Testis (tissue), 3 donors: ENCODE measurements around the gene OLFM1. TPM values are rescaled to one million over a fixed set of nuclear protein-coding genes. Genes with fewer than 3 reads are reported as not detected.

Experiments used
- DNase-seq: peaks from one replicate; pipeline ENCODE4 v3.0.0-alpha.2; 2019
- H3K27ac ChIP-seq, 2 donors: fragments of 200-600 bp; sonication (generic); one replicate each; pipeline ENCODE4 v1.5.1; 2019
- H3K27me3 ChIP-seq: fragments of 200-600 bp; sonication (generic); one replicate; pipeline ENCODE4 v1.5.1; 2019
- H3K36me3 ChIP-seq: fragments of 200-600 bp; sonication (generic); one replicate; pipeline ENCODE4 v1.5.1; 2017; ENCODE audit warnings: low read depth; ENCODE audit errors: missing control alignments
- H3K4me1 ChIP-seq: fragments of 200-600 bp; sonication (generic); one replicate; pipeline ENCODE4 v1.5.1; 2019
- H3K4me3 ChIP-seq, 2 donors: fragments of 200-600 bp; sonication (generic); one replicate each; pipeline ENCODE4 v1.5.1; 2017 to 2019
- H3K9me3 ChIP-seq: fragments of 200-600 bp; sonication (generic); one replicate; pipeline ENCODE4 v1.5.1; 2017
- POLR2A ChIP-seq: fragments of 450-650 bp; IDR thresholded peaks from one replicate; pipeline ENCODE4 v1.6.1; 2017; ENCODE audit warnings: antibody characterized with exemption, mild to moderate bottlenecking, moderate library complexity
- WGBS, 2 donors: methylation state at CpG; one replicate each; pipeline ENCODE4 v1.1.5; 2018; 5-methylcytosine and 5-hydroxymethylcytosine counted together
- intact Hi-C: fragments of 100-400 bp; cut with DNase I; formaldehyde crosslinking; loops from one replicate; pipeline ENCODE4 v1.15.1; 2023; ENCODE audit warnings: low total_unique reads
- polyA plus RNA-seq: library from polyadenylated mRNA; stranded (reverse); fragments of 350-450 nt; fragmentation: Illumina TruSeq; extraction: RNeasy Lipid Tissue Mini Kit (QIAGEN cat#74804); gene quantifications from one replicate; pipeline ENCODE4 v1.2.3, GENCODE V29; 2014; ENCODE audit warnings: low read depth, low replicate concordance; ENCODE audit not compliant: insufficient read depth
- total RNA-seq, 2 donors: library from RNA; depleted of rRNA; stranded (reverse); fragments of >200 nt; gene quantifications; one replicate each; pipeline ENCODE4 v1.2.3, GENCODE V29; 2016
- TF ChIP-seq, protein P1 (sequence below), 3 experiments: fragments of 450-650 bp in 2 of 3; fragments of 200-600 bp in 1 of 3; sonication (generic) in 1 of 3; IDR thresholded peaks; one replicate each; pipeline ENCODE4 v1.5.1; 2016 to 2019; ENCODE audit warnings: antibody characterized with exemption in 3 of 3, mild to moderate bottlenecking in 2 of 3, moderate library complexity in 1 of 3

OLFM1 gene
- total and polyA plus RNA-seq, 3 donors from 2014 or later = 13.9 to 24.4 (median 16.0) TPM

DNA sequence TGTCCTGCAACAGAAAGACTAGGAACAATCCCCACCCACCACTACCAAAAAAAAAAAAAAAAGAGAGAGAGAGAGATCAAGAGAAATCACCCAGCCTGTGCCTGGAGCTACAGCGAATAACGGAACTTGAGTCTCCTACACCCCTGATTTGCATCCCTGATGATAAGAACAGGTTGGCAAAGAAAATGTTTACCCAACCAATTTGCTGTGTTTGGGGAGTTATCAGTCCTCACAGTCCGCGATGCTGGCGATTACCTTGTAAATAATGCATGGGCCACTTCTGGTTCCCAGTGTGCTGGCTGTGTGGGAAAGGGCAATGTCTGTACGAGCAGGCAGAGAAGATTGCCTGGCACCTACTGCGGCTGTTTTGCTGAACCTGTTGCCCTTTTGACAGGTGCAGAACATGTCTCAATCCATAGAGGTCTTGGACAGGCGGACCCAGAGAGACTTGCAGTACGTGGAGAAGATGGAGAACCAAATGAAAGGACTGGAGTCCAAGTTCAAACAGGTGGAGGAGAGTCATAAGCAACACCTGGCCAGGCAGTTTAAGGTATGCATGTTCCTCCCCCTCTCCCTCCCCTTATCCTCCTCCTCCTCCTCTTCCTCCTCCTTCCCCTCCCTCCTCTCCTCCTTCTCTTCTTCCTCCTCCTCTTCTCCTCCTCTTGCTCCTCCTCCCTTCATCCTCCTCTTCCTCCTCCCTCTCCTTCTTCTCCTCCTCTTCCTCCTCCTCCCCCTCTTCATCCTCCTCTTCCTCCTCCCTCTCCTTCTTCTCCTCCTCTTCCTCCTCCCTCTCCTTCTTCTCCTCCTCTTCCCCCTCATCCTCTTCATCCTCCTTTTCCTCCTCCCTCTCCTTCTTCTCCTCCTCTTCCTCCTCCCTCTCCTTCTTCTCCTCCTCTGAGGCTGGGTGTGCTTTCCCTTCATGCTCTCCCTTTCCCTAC lies 8.3 kb downstream of the OLFM1 start:
- no peaks in the 10 kb centered on the region for H3K36me3 ChIP-seq

DNA sequence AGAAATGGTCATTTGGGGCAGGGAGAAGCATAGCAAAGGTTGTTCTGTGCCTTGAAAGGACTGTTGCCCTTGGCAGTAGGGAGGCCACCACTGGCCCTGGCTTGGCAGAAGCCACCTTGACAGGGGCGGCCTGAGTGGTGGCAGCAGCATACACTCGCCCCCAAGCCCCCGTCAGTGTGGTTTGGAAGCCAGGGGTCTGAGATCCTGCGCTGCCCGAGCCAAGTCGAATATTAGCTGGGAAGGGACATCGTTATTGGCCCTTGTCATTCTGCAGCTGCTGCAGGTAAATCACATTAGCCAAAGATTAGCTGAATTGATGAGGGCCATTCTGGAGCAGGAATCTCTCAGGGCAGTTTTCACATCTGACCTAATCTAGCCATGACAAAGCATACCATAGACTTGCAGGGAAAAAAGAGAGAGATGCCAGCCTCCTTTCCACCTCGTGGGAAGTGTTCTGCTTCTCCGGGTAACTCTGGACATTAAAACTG lies 9.0 kb downstream of the OLFM1 start:
- intact Hi-C loops = no loop called here
- TF ChIP-seq POLR2A = no peak
- TF ChIP-seq, protein P1, sequence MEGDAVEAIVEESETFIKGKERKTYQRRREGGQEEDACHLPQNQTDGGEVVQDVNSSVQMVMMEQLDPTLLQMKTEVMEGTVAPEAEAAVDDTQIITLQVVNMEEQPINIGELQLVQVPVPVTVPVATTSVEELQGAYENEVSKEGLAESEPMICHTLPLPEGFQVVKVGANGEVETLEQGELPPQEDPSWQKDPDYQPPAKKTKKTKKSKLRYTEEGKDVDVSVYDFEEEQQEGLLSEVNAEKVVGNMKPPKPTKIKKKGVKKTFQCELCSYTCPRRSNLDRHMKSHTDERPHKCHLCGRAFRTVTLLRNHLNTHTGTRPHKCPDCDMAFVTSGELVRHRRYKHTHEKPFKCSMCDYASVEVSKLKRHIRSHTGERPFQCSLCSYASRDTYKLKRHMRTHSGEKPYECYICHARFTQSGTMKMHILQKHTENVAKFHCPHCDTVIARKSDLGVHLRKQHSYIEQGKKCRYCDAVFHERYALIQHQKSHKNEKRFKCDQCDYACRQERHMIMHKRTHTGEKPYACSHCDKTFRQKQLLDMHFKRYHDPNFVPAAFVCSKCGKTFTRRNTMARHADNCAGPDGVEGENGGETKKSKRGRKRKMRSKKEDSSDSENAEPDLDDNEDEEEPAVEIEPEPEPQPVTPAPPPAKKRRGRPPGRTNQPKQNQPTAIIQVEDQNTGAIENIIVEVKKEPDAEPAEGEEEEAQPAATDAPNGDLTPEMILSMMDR (IDR thresholded peaks at IDR 0.05) = no peak
- Histone ChIP-seq H3K4me1 (peaks cover 4% of the 10 kb centered on the region), H3K4me3 (no peak overlapping the region), H3K27me3 (no peaks in the 10 kb centered on the region), H3K36me3 (no peaks in the 10 kb centered on the region), H3K9me3 (no peaks in the 10 kb centered on the region), H3K27ac (no peak overlapping the region)
- 91 to 95% methylated on average over 4 to 9 of the region's 9 CpGs for WGBS, 2 donors
- DNase-seq = no peak

More for the DNA sequence above, 8.3 kb downstream of the OLFM1 start:
- Histone ChIP-seq H3K27me3 (no peaks in the 10 kb centered on the region), H3K4me1 (peaks cover 4% of the 10 kb centered on the region), H3K4me3 (no peak overlapping the region), H3K27ac (no peak overlapping the region), H3K9me3 (no peaks in the 10 kb centered on the region)
- WGBS, 2 donors = 75 to 87% methylated on average over 9 of the region's 9 CpGs
- no peak for DNase-seq
- intact Hi-C loops = no loop called here
- TF ChIP-seq POLR2A = no peak
- TF ChIP-seq, protein P1 (IDR thresholded peaks at IDR 0.05) = no peak

DNA sequence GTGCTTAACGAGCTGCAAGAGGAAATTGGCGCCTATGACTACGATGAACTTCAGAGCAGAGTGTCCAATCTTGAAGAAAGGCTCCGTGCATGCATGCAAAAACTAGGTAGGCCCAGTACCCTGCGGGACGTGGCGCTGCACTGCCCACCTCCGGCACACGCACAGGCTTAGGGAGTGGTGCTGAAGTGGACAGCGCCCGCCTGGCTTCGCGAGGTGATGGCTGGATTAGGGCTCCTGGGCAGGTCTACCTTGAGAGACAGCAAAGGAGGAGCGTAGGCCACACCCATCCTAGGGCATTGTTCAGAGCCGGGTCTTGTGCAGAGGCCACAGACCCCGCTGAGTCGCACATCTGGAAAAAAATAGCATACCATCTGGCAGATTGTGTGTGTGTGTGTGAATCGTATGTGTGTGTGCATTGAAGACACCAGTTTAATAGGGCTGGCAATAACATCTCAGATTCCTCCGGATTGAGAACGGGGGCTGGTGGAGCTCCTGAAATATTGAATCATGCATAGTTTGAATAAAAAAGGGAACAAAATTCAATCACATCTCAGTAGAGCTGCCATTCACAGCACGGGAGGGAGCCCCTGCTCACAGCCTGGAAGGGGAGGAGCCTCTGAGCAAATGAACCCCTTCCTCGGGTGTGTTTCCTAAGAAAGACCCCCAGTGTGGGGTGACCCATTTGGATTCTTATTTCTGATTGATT lies 11.1 kb downstream of the OLFM1 start:
- WGBS, 2 donors = 41 to 63% methylated on average over 22 of the region's 22 CpGs
- H3K27me3 ChIP-seq = no peaks in the 10 kb centered on the region
- TF ChIP-seq, protein P1 (IDR thresholded peaks at IDR 0.05) = no peak
- TF ChIP-seq POLR2A = no peak
- intact Hi-C loops = no loop called here
- no peak overlapping the region for H3K4me3 ChIP-seq
- H3K9me3 ChIP-seq = no peaks in the 10 kb centered on the region
- H3K36me3 ChIP-seq = no peaks in the 10 kb centered on the region
- DNase-seq = peak; percentile 50
- H3K4me1 ChIP-seq = no peaks in the 10 kb centered on the region
- H3K27ac ChIP-seq = no peak overlapping the region

DNA sequence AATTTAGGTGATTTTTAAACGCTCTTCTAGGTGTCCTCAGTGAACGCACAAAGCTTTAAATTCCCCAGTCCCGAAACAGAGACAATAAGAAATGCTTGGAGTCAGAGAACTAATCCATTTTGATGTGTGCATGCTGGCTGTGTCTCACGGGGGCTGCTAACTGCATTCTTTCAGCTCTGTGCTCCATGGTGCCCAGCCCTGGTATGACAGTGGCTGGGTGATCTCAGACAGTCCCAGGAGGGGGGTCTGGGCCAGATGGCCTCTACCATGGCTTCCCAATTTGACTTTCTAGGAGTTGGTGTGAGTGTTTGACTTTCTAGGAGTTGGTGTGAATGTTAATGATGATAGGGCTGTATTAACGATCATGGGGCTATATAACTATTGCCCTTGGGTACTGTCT lies 12.1 kb downstream of the OLFM1 start:
- 93% methylated on average over 5 of the region's 5 CpGs for WGBS, 2 donors
- Histone ChIP-seq H3K36me3 (no peaks in the 10 kb centered on the region), H3K27me3 (no peaks in the 10 kb centered on the region), H3K4me3 (no peak overlapping the region), H3K27ac (no peak overlapping the region), H3K4me1 (no peaks in the 10 kb centered on the region), H3K9me3 (no peaks in the 10 kb centered on the region)
- intact Hi-C loops = no loop called here
- TF ChIP-seq, protein P1 (IDR thresholded peaks at IDR 0.05) = no peak
- no peak for TF ChIP-seq POLR2A
- DNase-seq = no peak
